Stomach (tissue), 9 donors: ENCODE data around the gene MOCS1. TPM values are rescaled to one million over a fixed set of nuclear protein-coding genes. Genes with fewer than 3 reads are reported as not detected.
"Not testable (repeated sequence)": the region's sequence is repeated elsewhere in the genome, so short reads cannot be mapped to it uniquely, and the experiment has no call there.

Experiments used
- DNase-seq, 2 donors: peaks; one replicate each; pipeline versions ENCODE4 v3.0.0 to v3.0.0-alpha.2; 2013 to 2019
- H3K27ac ChIP-seq, 5 donors: fragments of 200-600 bp in 4 of 5; sonication (generic) in 4 of 5; one replicate each; pipeline ENCODE4 v1.5.1; 2013 to 2019; ENCODE audit warnings: mild to moderate bottlenecking in 1 of 5, moderate library complexity in 1 of 5
- H3K27me3 ChIP-seq, 3 donors: fragments of 200-600 bp; sonication (generic); one replicate each; pipeline ENCODE4 v1.5.1; 2017 to 2019; ENCODE audit warnings: mixed run types in 1 of 3
- H3K36me3 ChIP-seq, 4 donors: fragments of 200-600 bp; sonication (generic); 1 replicate in 3 of 4; 2 replicates in 1 of 4; pipeline ENCODE4 v1.5.1; 2016 to 2019
- H3K4me1 ChIP-seq, 4 donors: fragments of 200-600 bp; sonication (generic); one replicate each; pipeline ENCODE4 v1.5.1; 2016 to 2019
- H3K4me3 ChIP-seq, 4 donors: fragments of 200-600 bp; sonication (generic) in 3 of 4; one replicate each; pipeline ENCODE4 v1.5.1; 2016 to 2019; ENCODE audit warnings: mild to moderate bottlenecking in 1 of 4
- H3K9me3 ChIP-seq, 4 donors: fragments of 200-600 bp; sonication (generic); one replicate each; pipeline ENCODE4 v1.5.1; 2016 to 2019
- CTCF ChIP-seq, 7 experiments: fragments of 450-650 bp in 4 of 7; fragments of 200-600 bp in 3 of 7; sonication (generic) in 3 of 7; IDR thresholded peaks; one replicate each; pipeline ENCODE4 v1.5.1; 2016 to 2019; ENCODE audit warnings: antibody characterized with exemption in 7 of 7, control low read depth in 2 of 7, mild to moderate bottlenecking in 1 of 7
- EP300 ChIP-seq: sonication (generic); formaldehyde crosslinking; IDR thresholded peaks from one replicate; pipeline ENCODE4 v1.6.1; 2017; ENCODE audit warnings: antibody characterized with exemption
- POLR2A ChIP-seq, 4 donors: fragments of 450-650 bp; IDR thresholded peaks; one replicate each; pipeline ENCODE4 v1.6.1; 2016; ENCODE audit warnings: antibody characterized with exemption in 4 of 4, control low read depth in 2 of 4, mild to moderate bottlenecking in 1 of 4, moderate library complexity in 1 of 4
- POLR2AphosphoS5 ChIP-seq, 3 donors: sonication (generic); formaldehyde crosslinking; IDR thresholded peaks; one replicate each; pipeline ENCODE4 v1.6.1; 2016; ENCODE audit warnings: antibody characterized with exemption in 3 of 3
- WGBS, 5 donors: extraction: QIAGEN DNeasy Blood & Tissue Kit in 3 of 5; methylation state at CpG; one replicate each; pipeline versions ENCODE4 v1.1.5 to v1.1.7; 2013 to 2018; 5-methylcytosine and 5-hydroxymethylcytosine counted together
- intact Hi-C: fragments of 100-400 bp; cut with DNase I; formaldehyde crosslinking; loops from one replicate; pipeline ENCODE4 v1.15.1; 2023; ENCODE audit warnings: low total_unique reads
- polyA plus RNA-seq, 3 donors: library from polyadenylated mRNA; stranded (reverse); fragments of 200-250 nt; gene quantifications; one replicate each; pipeline ENCODE4 v1.2.3, GENCODE V29; 2013
- total RNA-seq, 5 donors: library from RNA; depleted of rRNA; stranded (reverse); fragments of >200 nt; gene quantifications; one replicate each; pipeline versions ENCODE4 v1.1.0 to v1.2.3, GENCODE V29; 2014 to 2016
- donor health status: healthy with polysubstance abuse.
- donor health status: Bipolar disorder and iron deficiency.
- donor health status: healthy.

The MOCS1 gene
- total and polyA plus RNA-seq, 8 donors = 4.0 to 15.4 (median 10.0) TPM

- H3K36me3 ChIP-seq = no peaks in the 10 kb centered on the region
- no peak overlapping the region for H3K4me3 ChIP-seq
- no peaks in the 10 kb centered on the region for H3K27me3 ChIP-seq
- DNase-seq = no peak
- 60 to 79% (median 70%) methylated on average over 3 of the region's 3 CpGs for WGBS, 5 donors
- H3K4me1 ChIP-seq = no peaks in the 10 kb centered on the region
- no peak overlapping the region for H3K27ac ChIP-seq
- TF ChIP-seq EP300 = no peak
- TF ChIP-seq CTCF (IDR thresholded peaks at IDR 0.05) = no peak
- TF ChIP-seq POLR2AphosphoS5 (IDR thresholded peaks at IDR 0.05) = no peak
- TF ChIP-seq POLR2A (IDR thresholded peaks at IDR 0.05) = no peak
- H3K9me3 ChIP-seq = no peaks in the 10 kb centered on the region
- intact Hi-C loops = no loop called here
Measured at GRCh38 chr6:39973661-39974060, 39.4 kb upstream of the MOCS1 start.

GRCh38 chr6:39972717-39973116 is 38.5 kb upstream of the MOCS1 start:
- H3K4me3 ChIP-seq, intact Hi-C loops, H3K4me1 ChIP-seq, H3K9me3 ChIP-seq, H3K36me3 ChIP-seq, DNase-seq, H3K27me3 ChIP-seq, H3K27ac ChIP-seq: not testable (repeated sequence)
- WGBS, 5 donors = 53 to 93% (median 83%) methylated on average over 1 of the region's 1 CpG

GRCh38 chr6:39971131-39971530 is 36.9 kb upstream of the MOCS1 start:
- intact Hi-C loops, DNase-seq, H3K4me1 ChIP-seq, H3K4me3 ChIP-seq, H3K27me3 ChIP-seq, H3K36me3 ChIP-seq, H3K27ac ChIP-seq, H3K9me3 ChIP-seq: not testable (repeated sequence)
- 86 to 92% (median 89%) methylated on average over 5 of the region's 5 CpGs for WGBS, 5 donors

GRCh38 chr6:39965751-39966150 is 31.5 kb upstream of the MOCS1 start:
- Histone ChIP-seq H3K27ac (no peak overlapping the region), H3K9me3 (no peaks in the 10 kb centered on the region), H3K4me3 (no peak overlapping the region), H3K4me1 (peaks cover 0 to 8% (median 0%) of the 10 kb centered on the region in 4 donors), H3K27me3 (peaks cover 0 to 4% (median 0%) of the 10 kb centered on the region in 3 donors), H3K36me3 (no peaks in the 10 kb centered on the region)
- TF ChIP-seq POLR2A (IDR thresholded peaks at IDR 0.05) = no peak
- TF ChIP-seq CTCF (IDR thresholded peaks at IDR 0.05) = no peak
- no peak for TF ChIP-seq POLR2AphosphoS5 (IDR thresholded peaks at IDR 0.05)
- TF ChIP-seq EP300 = no peak
- intact Hi-C loops = no loop called here
- DNase-seq = no peak
- WGBS, 5 donors = 90 to 100% (median 96%) methylated on average over 2 of the region's 2 CpGs

GRCh38 chr6:39964530-39964929 is 30.3 kb upstream of the MOCS1 start:
- 42 to 64% (median 45%) methylated on average over 2 of the region's 2 CpGs for WGBS, 5 donors
- intact Hi-C loops = no loop called here
- Histone ChIP-seq H3K27ac (no peak overlapping the region), H3K4me1 (peaks cover 0 to 8% (median 0%) of the 10 kb centered on the region in 4 donors), H3K9me3 (no peaks in the 10 kb centered on the region), H3K36me3 (no peaks in the 10 kb centered on the region), H3K27me3 (peaks cover 0 to 4% (median 0%) of the 10 kb centered on the region in 3 donors), H3K4me3 (no peak overlapping the region)
- DNase-seq = no peak
- TF ChIP-seq CTCF (IDR thresholded peaks at IDR 0.05) (no peak), EP300 (no peak), POLR2A (IDR thresholded peaks at IDR 0.05) (no peak), POLR2AphosphoS5 (IDR thresholded peaks at IDR 0.05) (no peak)
